Fibroblast of mammary gland (primary cell): ENCODE measurements around the gene PALLD.
"Not testable (repeated sequence)": the region's sequence is repeated elsewhere in the genome, so short reads cannot be mapped to it uniquely, and the experiment has no call there.

Source experiments
- DNase-seq: peaks from one replicate; pipeline ENCODE4 v3.0.0-alpha.2; 2010; ENCODE audit warnings: low read depth
- H3K4me3 ChIP-seq: 2 replicates; pipeline ENCODE4 v1.5.1; 2011; ENCODE audit warnings: low read depth, mild to moderate bottlenecking, low read length, moderate library complexity; ENCODE audit not compliant: control insufficient read depth
- CTCF ChIP-seq: conservative IDR thresholded peaks from 2 replicates; pipeline ENCODE4 v1.5.1; 2011; ENCODE audit warnings: low read depth, low read length, inconsistent platforms; ENCODE audit not compliant: control insufficient read depth, insufficient read depth

The PALLD gene

GRCh38 chr4:168694667-168695066, 197.8 kb downstream of the PALLD start:
- TF ChIP-seq CTCF, result no peak
- DNase-seq, result no peak
- no peak overlapping the region for H3K4me3 ChIP-seq

- DNase-seq, result no peak
- TF ChIP-seq CTCF, result no peak
- no peak overlapping the region for H3K4me3 ChIP-seq
Observed at GRCh38 chr4:168695288-168695687, 198.4 kb downstream of the PALLD start.

- TF ChIP-seq CTCF, result no peak
- DNase-seq, result no peak
- no peak overlapping the region for H3K4me3 ChIP-seq
Observed at GRCh38 chr4:168696280-168696679, 199.4 kb downstream of the PALLD start.

- no peak for TF ChIP-seq CTCF
Observed at GRCh38 chr4:168696826-168697225, 200.0 kb downstream of the PALLD start.

GRCh38 chr4:168699224-168699878, 202.5 kb downstream of the PALLD start:
- TF ChIP-seq CTCF, result no peak

More at GRCh38 chr4:168696826-168697225, 200.0 kb downstream of the PALLD start:
- no peak for DNase-seq
- no peak overlapping the region for H3K4me3 ChIP-seq

GRCh38 chr4:168701061-168701460, 204.2 kb downstream of the PALLD start:
- no peak for TF ChIP-seq CTCF
- DNase-seq, result no peak
- no peak overlapping the region for H3K4me3 ChIP-seq

More at GRCh38 chr4:168699224-168699878, 202.5 kb downstream of the PALLD start:
- H3K4me3 ChIP-seq, result no peak overlapping the region
- no peak for DNase-seq

GRCh38 chr4:168702581-168703087, 205.8 kb downstream of the PALLD start:
- H3K4me3 ChIP-seq, result not testable (repeated sequence)
- DNase-seq, result peak; percentile 38
